Lower leg skin (tissue), 4 donors: ENCODE data around the gene NFU1. TPM values are rescaled to one million over a fixed set of nuclear protein-coding genes. Genes with fewer than 3 reads are reported as not detected.

Experiments
- DNase-seq, 2 donors: peaks; one replicate each; pipeline ENCODE4 v3.0.0-alpha.2; 2019; ENCODE audit warnings: low spot score in 2 of 2
- H3K4me3 ChIP-seq: fragments of 200-600 bp; sonication (generic); 2 replicates; pipeline ENCODE4 v1.5.1; 2017; ENCODE audit warnings: mild to moderate bottlenecking, low read depth; ENCODE audit not compliant: poor library complexity, severe bottlenecking
- CTCF ChIP-seq, 3 donors: fragments of 450-650 bp; IDR thresholded peaks; one replicate each; pipeline ENCODE4 v1.5.1; 2016; ENCODE audit warnings: antibody characterized with exemption in 3 of 3, mild to moderate bottlenecking in 3 of 3, moderate library complexity in 2 of 3
- POLR2A ChIP-seq, 2 donors: fragments of 450-650 bp; IDR thresholded peaks; one replicate each; pipeline ENCODE4 v1.6.1; 2016 to 2017; ENCODE audit warnings: antibody characterized with exemption in 2 of 2, mild to moderate bottlenecking in 1 of 2, moderate library complexity in 1 of 2
- WGBS, 2 donors: methylation state at CpG; one replicate each; pipeline ENCODE4 v1.1.5; 2018; 5-methylcytosine and 5-hydroxymethylcytosine counted together
- intact Hi-C: fragments of 100-400 bp; cut with DNase I; formaldehyde crosslinking; loops from one replicate; pipeline ENCODE4 v1.15.0; 2023; ENCODE audit warnings: low total_unique reads
- total RNA-seq, 4 donors: library from RNA; depleted of rRNA; stranded (reverse); fragments of >200 nt; gene quantifications; one replicate each; pipeline ENCODE4 v1.1.0, GENCODE V29; 2016

NFU1 gene
- total RNA-seq, 4 donors from 2014 or later = 12.8 to 28.1 (median 17.9) TPM

GRCh38 chr2:69416147-69416546 is 21.1 kb downstream of the NFU1 start:
- H3K4me3 ChIP-seq = no peak overlapping the region
- no peak for TF ChIP-seq POLR2A (IDR thresholded peaks at IDR 0.05)
- no peak for TF ChIP-seq CTCF (IDR thresholded peaks at IDR 0.05)
- 82 to 84% methylated on average over 1 of the region's 1 CpG for WGBS, 2 donors

GRCh38 chr2:69411120-69411519 is 26.1 kb downstream of the NFU1 start:
- DNase-seq = no peak
- no peak for TF ChIP-seq POLR2A (IDR thresholded peaks at IDR 0.05)
- TF ChIP-seq CTCF (IDR thresholded peaks at IDR 0.05) = no peak
- intact Hi-C loops = no loop called here
- H3K4me3 ChIP-seq = no peak overlapping the region

More at GRCh38 chr2:69416147-69416546, 21.1 kb downstream of the NFU1 start:
- intact Hi-C loops = no loop called here
- DNase-seq = no peak

GRCh38 chr2:69405306-69405705 is 31.9 kb downstream of the NFU1 start:
- DNase-seq = no peak
- intact Hi-C loops = no loop called here
- no peak overlapping the region for H3K4me3 ChIP-seq
- TF ChIP-seq CTCF (IDR thresholded peaks at IDR 0.05) = no peak
- TF ChIP-seq POLR2A (IDR thresholded peaks at IDR 0.05) = no peak

GRCh38 chr2:69400121-69400520 is 37.1 kb downstream of the NFU1 start:
- WGBS, 2 donors = 95 to 98% methylated on average over 3 of the region's 3 CpGs
- H3K4me3 ChIP-seq = no peak overlapping the region
- intact Hi-C loops = no loop called here
- TF ChIP-seq POLR2A (IDR thresholded peaks at IDR 0.05) (no peak), CTCF (IDR thresholded peaks at IDR 0.05) (no peak)
- DNase-seq = no peak

- no peak overlapping the region for H3K4me3 ChIP-seq
- intact Hi-C loops = no loop called here
- TF ChIP-seq POLR2A (IDR thresholded peaks at IDR 0.05) (no peak), CTCF (IDR thresholded peaks at IDR 0.05) (no peak)
- DNase-seq = no peak
Observed at GRCh38 chr2:69397234-69397633, 40.0 kb downstream of the NFU1 start.

- no peak overlapping the region for H3K4me3 ChIP-seq
- no peak for TF ChIP-seq CTCF (IDR thresholded peaks at IDR 0.05)
- no peak for TF ChIP-seq POLR2A (IDR thresholded peaks at IDR 0.05)
- 23 to 27% methylated on average over 1 of the region's 1 CpG for WGBS, 2 donors
- DNase-seq = no peak
- intact Hi-C loops = no loop called here
Observed at GRCh38 chr2:69395866-69396265, 41.4 kb downstream of the NFU1 start.
